Measurements from ENCODE around the gene IL1R1. TPM values are rescaled to one million over a fixed set of nuclear protein-coding genes. Genes with fewer than 3 reads are reported as not detected.

IL1R1 gene
- total RNA-seq, 1 donor from 2014 or later, result 0.17 TPM

GRCh38 chr2:102155703-102156515 lies 13.4 kb downstream of the IL1R1 start:
- Mint-ChIP-seq H3K4me1 (ENCODE audit: low read depth, unreplicated experiment) (peaks cover 2% of the 10 kb centered on the region), H3K27me3 (ENCODE audit: unreplicated experiment) (peaks cover 3% of the 10 kb centered on the region), H3K27ac (ENCODE audit: unreplicated experiment) (no peak overlapping the region), H3K36me3 (ENCODE audit: unreplicated experiment) (no peaks in the 10 kb centered on the region), H3K9me3 (ENCODE audit: unreplicated experiment) (peaks cover 3% of the 10 kb centered on the region), H3K4me3 (ENCODE audit: unreplicated experiment) (no peak overlapping the region)
- no peak for DNase-seq
- no peak for TF ChIP-seq CTCF (IDR thresholded peaks at IDR 0.05; ENCODE audit: partially characterized antibody, unreplicated experiment)

- Mint-ChIP-seq H3K9me3 (ENCODE audit: unreplicated experiment) (no peaks in the 10 kb centered on the region), H3K4me1 (ENCODE audit: low read depth, unreplicated experiment) (peaks cover 2% of the 10 kb centered on the region), H3K4me3 (ENCODE audit: unreplicated experiment) (no peak overlapping the region), H3K27ac (ENCODE audit: unreplicated experiment) (no peak overlapping the region), H3K27me3 (ENCODE audit: unreplicated experiment) (peaks cover 3% of the 10 kb centered on the region), H3K36me3 (ENCODE audit: unreplicated experiment) (no peaks in the 10 kb centered on the region)
- no peak for TF ChIP-seq CTCF (IDR thresholded peaks at IDR 0.05; ENCODE audit: partially characterized antibody, unreplicated experiment)
- no peak for DNase-seq
Measured at GRCh38 chr2:102158011-102158755, 15.6 kb downstream of the IL1R1 start.

GRCh38 chr2:102159295-102159694 lies 16.7 kb downstream of the IL1R1 start:
- no peak for TF ChIP-seq CTCF (IDR thresholded peaks at IDR 0.05; ENCODE audit: partially characterized antibody, unreplicated experiment)
- Mint-ChIP-seq H3K4me3 (ENCODE audit: unreplicated experiment) (no peak overlapping the region), H3K27me3 (ENCODE audit: unreplicated experiment) (peaks cover 3% of the 10 kb centered on the region), H3K27ac (ENCODE audit: unreplicated experiment) (no peak overlapping the region), H3K9me3 (ENCODE audit: unreplicated experiment) (no peaks in the 10 kb centered on the region), H3K4me1 (ENCODE audit: low read depth, unreplicated experiment) (peaks cover 2% of the 10 kb centered on the region), H3K36me3 (ENCODE audit: unreplicated experiment) (no peaks in the 10 kb centered on the region)
- no peak for DNase-seq

- H3K27me3 Mint-ChIP-seq (ENCODE audit: unreplicated experiment), result no peaks in the 10 kb centered on the region
- DNase-seq, result no peak
- no peak overlapping the region for H3K4me3 Mint-ChIP-seq (ENCODE audit: unreplicated experiment)
- TF ChIP-seq CTCF (IDR thresholded peaks at IDR 0.05; ENCODE audit: partially characterized antibody, unreplicated experiment), result no peak
- no peaks in the 10 kb centered on the region for H3K36me3 Mint-ChIP-seq (ENCODE audit: unreplicated experiment)
- no peaks in the 10 kb centered on the region for H3K9me3 Mint-ChIP-seq (ENCODE audit: unreplicated experiment)
- H3K4me1 Mint-ChIP-seq (ENCODE audit: low read depth, unreplicated experiment), result no peaks in the 10 kb centered on the region
- H3K27ac Mint-ChIP-seq (ENCODE audit: unreplicated experiment), result no peak overlapping the region
Measured at GRCh38 chr2:102166189-102166845, 23.8 kb downstream of the IL1R1 start.
